HG03066 (cell line): ENCODE results near the gene PID1.

Experiments used
- ATAC-seq: cut with Tn5 transposase; IDR thresholded peaks from one replicate; pipeline ENCODE4 v1.9.1; 2021; ENCODE audit warnings: low read depth; ENCODE audit not compliant: unreplicated experiment

Gene PID1, protein sequence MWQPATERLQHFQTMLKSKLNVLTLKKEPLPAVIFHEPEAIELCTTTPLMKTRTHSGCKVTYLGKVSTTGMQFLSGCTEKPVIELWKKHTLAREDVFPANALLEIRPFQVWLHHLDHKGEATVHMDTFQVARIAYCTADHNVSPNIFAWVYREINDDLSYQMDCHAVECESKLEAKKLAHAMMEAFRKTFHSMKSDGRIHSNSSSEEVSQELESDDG

DNA sequence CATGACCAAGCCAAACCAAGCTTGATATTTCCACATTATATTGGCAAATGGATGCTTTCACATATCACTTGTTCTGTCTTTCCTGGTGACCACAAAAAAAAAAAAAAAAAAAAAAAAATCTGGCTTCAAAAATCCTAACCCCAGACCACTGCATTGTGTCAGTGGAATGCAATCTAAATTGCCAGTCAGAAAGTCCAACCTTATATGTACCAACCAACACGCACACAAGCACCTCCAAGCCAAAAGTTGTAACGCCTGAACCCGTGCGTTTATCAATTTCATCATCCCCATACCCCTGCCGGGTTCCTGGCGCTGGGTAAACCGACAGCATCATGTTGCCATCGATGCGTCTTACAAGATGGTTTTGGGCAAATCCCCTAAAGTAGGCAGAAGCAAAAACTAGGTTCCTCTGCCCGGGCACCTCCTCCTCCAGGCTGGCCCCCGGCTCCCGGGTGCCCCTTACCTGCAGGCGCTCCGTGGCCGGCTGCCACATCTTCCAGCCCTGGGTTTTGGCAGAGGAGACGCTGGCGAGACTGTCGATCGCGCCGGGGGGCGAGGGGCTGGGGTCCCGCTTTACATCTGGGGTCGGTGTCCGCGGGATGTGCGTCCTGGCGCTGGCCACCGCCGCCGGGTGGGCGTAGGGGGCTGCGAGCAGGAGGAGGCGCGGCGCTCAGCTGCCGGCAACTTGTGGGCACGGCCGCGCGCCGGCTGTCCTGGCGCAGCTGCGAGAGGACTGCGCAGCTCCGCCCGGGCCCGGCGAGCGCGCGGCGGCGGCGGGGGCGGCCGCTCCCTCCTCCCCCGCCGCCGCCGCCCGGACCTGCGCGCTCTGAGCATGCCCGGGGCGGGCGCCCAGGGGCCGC, at the start of gene PID1:
TSS of gene PID1 (minus strand) at position 737 of the 860 bp plus-strand sequence. CDS start at position 493, 244 bp downstream.
- no peak for ATAC-seq

DNA sequence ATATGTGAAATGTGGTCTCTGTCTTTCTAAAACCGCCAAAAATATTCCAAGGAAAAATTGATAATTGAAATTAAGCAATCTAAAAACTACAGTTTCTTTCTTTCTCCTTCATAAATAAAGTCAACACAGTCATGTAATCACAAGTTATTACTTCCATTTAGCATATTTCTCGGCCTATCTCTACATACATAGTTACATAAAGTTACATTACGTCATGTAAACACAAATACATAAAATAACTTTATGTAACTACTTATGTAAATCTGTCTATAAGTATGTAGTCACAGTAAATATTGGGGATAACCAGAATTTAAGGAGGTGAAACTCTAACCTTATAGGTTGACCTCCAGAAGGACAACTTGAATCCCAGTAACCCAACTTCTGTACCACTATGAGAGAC, 48.5 kb upstream of the PID1 start:
- no peak for ATAC-seq

DNA sequence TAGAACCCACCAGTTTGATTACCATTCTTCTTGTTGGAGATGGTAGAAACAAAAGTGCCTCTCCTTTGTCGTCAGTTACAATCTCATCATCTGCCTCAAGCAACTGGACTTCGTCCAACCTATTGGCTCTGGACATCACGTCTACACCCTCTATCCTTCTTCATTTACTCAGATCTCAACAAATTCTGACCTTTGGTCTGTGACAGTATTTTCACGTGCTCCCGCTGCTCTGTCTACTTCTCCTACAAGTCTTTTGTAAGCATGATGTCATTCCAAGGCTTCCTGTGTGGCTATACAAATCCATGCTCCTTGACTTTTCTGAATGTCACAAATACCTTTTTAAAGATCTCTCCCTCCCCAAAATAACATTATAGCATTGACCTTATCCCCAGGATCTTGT, 43.0 kb upstream of the PID1 start:
- no peak for ATAC-seq

DNA sequence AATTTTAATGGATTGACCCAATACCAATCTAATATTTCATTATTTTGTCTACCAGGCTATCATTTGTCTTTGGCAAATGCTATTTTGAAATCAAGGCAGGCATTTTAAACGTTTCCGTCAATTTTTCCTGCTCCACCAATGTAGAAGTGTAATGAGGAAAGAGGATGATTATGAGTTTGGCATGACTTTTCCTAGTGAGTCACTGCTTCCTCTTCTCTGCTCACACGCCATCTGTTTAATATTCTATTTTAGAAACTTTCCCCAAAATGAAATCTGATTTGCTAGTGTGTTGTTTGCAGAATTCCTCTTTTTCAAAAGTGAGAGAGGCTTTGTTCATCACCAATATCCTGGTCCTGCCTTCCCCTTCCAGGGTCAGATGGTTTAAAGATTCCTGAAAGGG, 42.5 kb upstream of the PID1 start:
- ATAC-seq = no peak

DNA sequence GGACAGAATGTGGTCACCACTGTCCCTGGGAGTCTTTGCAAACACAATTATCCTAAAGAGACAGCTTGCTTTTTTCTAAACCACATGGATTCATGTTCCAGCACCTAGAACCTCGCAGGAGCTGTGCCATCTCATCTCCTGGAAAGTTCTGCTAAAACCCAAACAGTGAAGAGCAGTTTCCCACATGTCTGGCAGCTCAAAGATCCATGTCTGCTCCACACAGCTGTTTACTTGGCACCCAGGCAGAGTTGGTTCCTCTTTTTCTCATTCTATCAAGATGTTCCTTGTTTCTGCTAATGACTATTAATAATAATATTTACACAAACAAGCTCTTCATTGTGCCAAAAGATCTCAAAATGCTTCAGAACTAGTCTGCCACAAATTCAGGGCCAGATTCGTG, 30.1 kb upstream of the PID1 start:
- ATAC-seq = no peak

DNA sequence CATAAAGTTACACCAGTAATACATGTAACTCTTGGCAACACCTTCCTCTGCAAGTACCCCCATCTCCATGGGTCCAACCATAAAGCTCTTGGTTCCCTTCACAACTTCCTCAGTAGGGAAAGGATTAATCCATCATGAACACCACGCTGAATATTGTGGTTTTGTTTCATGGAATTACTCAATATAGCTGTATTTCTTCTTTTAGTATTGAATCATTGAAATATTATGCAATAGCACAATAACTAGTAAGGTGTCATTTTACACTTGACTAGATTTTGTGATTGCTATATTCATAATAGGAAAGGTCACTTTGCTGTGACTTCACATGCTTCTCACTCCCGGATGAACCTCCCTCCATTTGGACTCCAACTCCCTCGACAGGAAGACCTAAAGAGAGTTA, 29.7 kb upstream of the PID1 start:
- no peak for ATAC-seq

DNA sequence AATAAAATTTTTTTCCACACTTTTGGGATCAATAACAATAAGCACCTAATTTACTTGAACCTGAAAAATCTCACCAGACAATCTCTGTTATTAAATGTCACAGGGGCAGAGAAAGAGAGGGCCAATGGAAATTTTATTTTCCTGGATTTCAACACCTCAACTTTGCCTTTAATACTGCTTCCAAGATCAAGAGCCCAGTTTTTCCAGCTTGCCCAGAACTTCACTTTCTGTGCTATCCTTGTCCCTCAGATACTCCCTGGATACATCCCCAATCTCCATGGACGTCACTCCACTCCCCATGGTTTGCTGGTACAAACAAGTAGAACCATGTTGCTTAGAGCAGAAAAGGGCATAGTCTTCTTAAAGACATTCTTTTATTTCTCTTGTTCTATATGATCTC, 29.3 kb upstream of the PID1 start:
- no peak for ATAC-seq

DNA sequence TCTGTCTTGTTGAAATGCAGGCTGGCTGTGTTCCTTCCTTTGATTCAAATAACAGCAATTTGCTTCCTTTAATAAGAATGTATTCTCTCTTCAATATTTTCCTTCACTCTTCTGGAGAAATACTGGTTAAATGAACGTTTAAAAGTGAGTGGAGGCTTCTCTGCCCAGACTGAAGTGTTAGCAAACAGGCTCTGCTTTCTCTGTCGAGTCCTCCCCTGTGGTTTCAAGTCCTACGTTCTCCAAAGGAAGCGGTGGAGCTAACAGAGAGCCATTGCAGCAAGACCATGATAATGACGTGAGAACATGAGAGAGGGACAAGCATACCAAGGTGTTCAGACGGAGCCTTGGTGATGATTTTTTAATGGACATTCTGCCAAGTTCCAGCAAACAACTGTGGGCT, 26.2 kb upstream of the PID1 start:
- ATAC-seq = no peak

DNA sequence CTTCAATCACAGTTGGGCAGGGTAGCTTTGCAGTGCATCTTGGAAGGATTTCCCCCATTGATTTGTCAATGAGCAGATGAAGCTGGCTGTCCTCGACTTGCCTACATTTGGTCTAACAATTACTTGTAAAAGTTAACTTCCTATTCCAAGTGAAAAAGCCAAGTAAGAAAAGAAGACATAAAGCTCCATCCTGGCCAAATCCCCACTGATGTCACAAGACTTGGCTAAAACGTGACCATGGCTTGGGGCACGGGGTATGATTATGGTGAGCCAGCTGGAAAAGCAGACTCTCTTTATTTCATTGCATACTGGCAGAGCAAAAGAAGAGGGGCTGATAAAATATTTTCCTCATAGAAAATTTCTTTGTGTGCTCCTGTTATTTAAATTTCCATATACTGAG, 25.4 kb upstream of the PID1 start:
- ATAC-seq = no peak

DNA sequence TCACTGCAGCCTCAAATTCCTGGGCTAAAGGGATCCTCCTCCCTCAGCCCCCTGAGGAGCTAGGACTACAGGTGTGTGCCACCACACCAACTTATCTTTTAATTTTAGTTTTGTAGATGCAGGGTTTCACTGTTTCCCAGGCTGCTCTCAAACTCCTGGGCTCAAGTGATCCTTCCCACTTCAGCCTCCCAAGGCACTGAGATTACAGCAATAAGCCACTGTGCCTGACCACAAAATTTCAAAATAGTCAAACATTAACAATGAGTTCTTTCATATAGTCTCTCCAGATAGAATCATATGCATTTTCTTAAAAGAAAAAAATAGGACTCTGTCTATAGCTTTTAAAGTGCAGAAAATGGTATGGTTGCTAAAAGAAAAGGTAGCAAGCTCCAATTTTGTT, 24.9 kb upstream of the PID1 start:
- ATAC-seq = no peak

DNA sequence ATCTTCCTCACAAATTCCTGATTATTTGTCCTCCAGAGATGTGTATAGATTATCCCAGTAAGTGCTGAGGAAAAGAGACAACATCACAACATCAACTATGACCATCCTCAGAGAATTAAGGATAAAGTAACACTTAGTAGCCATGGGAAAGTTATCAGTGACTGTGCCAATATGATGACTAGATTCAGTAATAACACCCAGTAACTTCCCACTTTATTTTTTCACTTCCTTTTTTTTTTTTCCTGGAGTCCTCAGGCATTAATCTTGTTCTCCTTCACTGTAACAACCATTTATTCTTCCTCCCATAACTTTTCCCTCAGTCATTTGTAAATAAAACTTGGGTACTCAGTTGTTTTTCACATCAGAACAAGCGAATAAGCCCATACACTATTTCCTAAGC, 16.7 kb upstream of the PID1 start:
- no peak for ATAC-seq

DNA sequence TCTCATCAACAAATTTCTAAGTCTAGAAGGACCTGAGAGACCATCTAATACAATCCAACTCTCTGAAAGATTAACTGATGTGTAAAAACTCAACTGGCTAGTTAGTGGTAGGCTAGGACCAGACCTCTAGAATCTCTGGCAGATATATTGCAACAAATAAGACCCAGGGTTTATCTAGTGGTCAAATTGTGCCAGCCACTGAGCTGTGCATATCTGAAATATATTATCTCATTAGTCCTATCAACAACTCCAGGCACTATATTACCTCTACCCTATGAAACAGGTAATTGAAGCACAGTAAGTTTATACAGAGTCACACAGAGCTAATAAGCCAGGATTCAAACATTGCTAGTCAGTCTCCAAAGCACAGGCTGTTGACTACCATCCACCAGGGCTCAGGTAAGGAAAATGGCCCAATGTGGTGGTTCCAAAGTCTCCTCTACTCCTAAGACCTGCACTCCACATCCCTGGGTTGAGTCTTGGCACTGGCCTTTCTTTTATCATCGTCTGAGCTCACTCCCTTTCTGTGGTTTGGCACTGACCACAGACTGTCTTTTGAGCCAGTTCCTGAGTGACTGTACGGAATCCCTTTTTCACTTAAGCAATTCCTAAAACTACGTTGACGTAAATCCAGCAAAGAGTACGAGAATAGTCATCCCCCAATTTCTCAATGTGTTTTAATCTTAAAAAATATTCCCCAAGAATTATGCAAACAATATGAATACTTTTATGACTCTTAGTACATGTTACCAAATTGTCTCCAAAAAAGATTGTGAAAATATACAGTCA, 11.9 kb upstream of the PID1 start:
- ATAC-seq = no peak

DNA sequence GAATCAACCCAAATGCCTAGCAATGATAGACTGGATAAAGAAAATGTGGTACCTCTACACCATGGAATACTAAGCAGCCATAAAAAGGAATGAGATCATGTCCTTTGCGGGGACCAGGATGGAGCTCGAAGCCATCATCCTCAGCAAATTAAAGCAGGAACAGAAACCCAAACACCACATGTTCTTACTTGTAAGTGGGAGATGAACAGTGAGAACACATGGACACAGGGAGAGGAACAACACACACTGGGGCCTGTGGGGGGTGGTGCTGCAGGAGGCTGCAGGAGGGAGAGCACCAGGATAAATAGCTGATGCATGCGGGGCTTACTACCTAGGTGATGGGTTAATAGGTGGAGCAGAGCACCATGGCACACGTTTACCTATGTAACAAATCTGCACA, 8.4 kb upstream of the PID1 start:
- no peak for ATAC-seq

DNA sequence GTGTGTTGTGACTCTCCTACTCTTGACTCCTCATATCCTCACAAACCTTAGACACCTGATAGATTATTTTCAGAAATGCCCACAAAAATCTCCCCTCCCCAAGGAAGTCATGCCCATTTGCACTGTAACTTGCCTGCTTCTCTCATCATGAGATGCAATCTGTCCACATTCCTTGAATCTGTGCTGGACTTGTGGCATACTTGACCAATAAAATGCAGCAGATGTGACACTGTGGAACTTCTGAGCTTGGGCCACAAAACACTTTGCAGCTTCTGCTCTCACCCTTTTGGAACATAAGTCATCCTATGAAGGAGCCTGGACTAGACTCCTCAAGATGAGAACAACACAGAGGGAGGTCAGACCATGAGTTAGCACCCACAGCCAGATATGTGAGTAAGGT, 4.4 kb upstream of the PID1 start:
- no peak for ATAC-seq

DNA sequence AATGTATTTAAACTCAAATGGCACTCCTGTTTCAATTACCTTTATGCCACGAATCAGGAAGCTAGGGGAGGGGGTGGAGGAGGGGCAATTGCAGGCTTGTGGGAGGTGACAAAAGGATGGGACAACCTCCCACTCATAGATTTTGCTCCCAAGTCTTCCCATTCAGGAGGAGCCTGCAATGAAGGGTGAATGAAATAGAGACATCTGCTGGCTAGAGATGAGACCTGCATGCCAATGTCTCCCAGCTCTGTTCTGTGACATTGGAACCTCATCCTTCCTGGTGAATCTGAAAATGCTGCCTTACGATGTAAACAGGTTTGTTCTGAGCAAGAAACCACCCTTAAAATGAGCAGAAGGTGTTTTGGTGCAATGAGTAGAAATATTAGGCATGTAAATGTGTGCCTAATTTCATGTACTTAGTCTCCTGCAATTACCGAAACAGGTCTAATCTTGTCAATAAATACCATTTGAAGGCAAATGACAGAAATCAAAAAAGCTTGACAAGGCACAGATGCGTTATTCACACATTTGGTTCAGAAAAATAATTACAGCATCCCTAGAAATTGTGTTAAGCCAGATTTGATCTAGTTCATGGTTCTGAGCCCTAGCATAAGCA, 2.7 kb upstream of the PID1 start:
- ATAC-seq = peak; percentile 66

DNA sequence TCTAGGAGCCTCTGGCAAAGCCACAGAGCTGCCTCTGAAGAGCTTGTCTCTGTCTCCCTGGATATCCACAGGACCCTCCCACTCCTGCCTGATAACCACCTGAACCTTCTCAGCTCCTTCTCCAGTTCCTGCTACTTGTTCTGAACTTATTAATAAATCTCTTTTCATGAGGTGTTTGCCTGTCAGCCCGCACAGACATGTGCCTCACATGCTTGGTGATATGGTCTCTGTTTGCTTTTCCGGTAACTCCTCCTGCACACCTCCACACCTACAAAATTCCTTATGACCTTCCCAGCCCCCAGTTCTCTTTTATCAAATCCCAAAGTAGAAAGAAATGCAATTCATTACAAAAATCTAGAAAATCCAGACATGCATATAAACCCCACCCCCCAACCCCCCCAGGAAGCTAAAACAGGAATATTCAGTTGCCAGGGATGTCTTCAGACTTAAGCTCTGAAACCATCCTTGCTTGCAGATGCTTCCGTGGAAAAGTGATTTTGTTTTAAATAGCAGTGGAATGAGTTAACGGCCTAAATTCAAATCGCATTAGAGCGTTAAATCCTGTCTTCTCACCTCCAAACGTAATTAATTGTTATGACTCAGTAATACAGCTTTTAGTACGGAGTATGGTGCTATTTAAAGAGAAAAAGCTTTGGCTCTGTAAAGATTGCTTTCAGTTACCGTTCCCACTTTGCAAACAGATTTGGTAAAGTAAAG, 2.1 kb upstream of the PID1 start:
- no peak for ATAC-seq

DNA sequence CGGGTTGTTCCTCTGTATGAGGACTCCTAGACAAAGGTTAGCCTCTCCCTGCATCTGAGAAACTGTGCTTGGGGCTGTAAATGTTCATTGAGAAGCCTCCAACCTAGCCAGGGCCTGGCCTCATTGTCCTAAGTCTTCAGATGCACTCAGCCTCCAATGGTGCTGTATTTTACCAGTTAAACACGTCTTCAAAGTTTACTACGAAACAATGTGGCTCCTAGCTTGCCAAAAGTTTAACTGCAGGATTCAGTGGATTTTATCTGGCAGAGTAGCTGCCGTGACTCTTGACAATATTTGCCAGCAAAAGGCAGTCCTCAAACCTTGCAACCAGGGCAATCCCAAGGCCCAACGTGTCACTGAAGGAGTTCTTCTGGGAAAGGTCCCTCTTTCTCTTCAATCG, 1.1 kb downstream of the PID1 start:
- ATAC-seq = no peak

DNA sequence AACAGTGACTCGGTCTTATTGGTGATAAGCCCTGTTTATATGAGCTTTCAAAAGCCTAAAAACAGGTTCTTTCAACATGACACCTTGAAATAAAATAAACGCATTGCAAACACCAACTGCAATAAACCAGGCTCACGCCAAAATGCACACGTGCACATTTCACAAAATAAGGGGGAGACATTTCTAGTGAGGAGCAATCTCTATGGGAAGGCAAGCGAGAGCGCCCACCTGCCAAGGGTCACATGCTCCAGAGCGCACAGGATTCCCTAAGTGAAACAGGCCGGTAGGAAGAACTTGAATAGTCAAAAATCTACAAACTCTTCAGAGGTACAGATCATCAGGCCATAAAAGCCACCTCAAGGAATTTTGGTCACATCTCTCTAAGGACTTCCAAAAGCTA, 1.9 kb downstream of the PID1 start:
- no peak for ATAC-seq

DNA sequence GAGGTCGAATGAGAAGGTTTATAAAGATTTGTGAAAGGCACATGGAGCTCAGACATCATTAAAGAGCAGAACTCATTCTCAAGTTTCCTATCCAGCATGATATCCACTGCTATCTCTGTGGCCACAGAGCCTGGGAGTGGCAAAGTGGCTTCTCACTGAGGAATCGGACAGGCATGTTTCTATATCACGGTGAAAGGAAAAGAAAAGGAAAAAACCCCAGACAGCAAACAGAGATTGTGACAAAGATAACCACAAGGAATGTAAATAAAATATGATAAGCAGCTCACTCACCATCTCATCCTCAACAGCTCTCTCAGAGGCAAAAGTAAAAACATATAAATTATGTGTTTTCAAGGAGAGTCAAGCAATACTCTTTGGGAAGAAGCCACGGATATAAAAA, 2.5 kb downstream of the PID1 start:
- ATAC-seq = no peak

DNA sequence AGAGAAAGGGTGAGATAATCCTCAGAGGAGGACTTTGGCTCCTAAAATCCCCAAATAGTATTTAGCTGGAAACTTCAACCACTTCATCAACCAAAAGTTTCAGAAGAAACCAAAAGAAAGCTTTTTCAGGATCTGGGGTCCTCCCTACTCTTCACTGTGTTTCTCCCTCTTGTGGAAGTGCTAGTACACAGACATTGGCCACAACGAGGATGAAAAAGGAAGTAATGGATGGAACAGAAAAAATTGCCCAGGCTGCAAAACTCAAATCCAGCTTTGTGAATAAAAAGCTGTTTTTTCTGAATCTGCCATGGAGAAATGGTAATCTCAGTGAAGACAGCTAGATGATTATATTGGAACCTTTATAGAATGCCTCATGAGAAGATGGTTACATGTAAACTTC, 4.0 kb downstream of the PID1 start:
- ATAC-seq = no peak
